ENCODE results near the gene CPT1B. TPM values are rescaled to one million over a fixed set of nuclear protein-coding genes. Genes with fewer than 3 reads are reported as not detected.

CPT1B gene
- total RNA-seq (2014; rRNA removed; shearing (Covaris generic)) (1.6 and 2.9 TPM in 2 replicates), polyA plus RNA-seq (2016; fragmentation: Nextera tagmentation; extraction: Ambion mirVana) (1.0 and 1.3 TPM in 2 replicates)

- TF ChIP-seq EZH2phosphoT487 (IDR thresholded peaks at IDR 0.05; ENCODE audit: insufficient read depth, low read depth), result no peak
- TF ChIP-seq EZH2 (IDR thresholded peaks at IDR 0.05; ENCODE audit: insufficient read depth, poor library complexity, severe bottlenecking), result no peak
- H3K27me3 ChIP-seq (replicated peaks; ENCODE audit: insufficient read depth), result no peaks in the 10 kb centered on the region
- H3K79me2 ChIP-seq (ENCODE audit: insufficient read depth), result peaks cover 10% of the 10 kb centered on the region
- DNase-seq, result peak; percentile 70
- H3K36me3 ChIP-seq (ENCODE audit: low read depth), result no peaks in the 10 kb centered on the region
- in situ Hi-C loops (cut with MboI), result no loop called here
- no peaks in the 10 kb centered on the region for H4K20me1 ChIP-seq (ENCODE audit: insufficient read depth)
- no peak within 1 kb of the TSS; the same call in 1 of the 2 replicates for H3K4me3 ChIP-seq
- 13 to 14% methylated on average over 30 to 47 of the region's 63 CpGs for WGBS, 2 experiments (ENCODE audit: low coverage in 1 of 2, low lambda C conversion rate in 2 of 2, missing lambda C conversion rate in 2 of 2)
- H3K9me2 ChIP-seq (ENCODE audit: insufficient read depth), result no peaks in the 10 kb centered on the region
- peak within 1 kb of the TSS; percentile 39; the same call in 1 of the 2 replicates for H3K9ac ChIP-seq
- peak within 1 kb of the TSS; percentile 51 for H3K4me2 ChIP-seq (ENCODE audit: unreplicated experiment)
- peaks cover 17% of the 10 kb centered on the region for H3K4me1 ChIP-seq (ENCODE audit: insufficient read depth)
- no peaks in the 10 kb centered on the region for H3K9me3 ChIP-seq (ENCODE audit: low read depth)
- H2AFZ ChIP-seq, result no peak within 1 kb of the TSS
- no peaks in the 10 kb centered on the region for H3F3A ChIP-seq (ENCODE audit: insufficient read depth)
- H3K27ac ChIP-seq, result peak within 1 kb of the TSS; percentile 26; the same call in 1 of the 2 replicates
These were observed at the start of gene CPT1B for GRCh38 chr22:50577987-50578775. TSS of gene CPT1B (minus strand) at chr22:50578427. CDS start at chr22:50577915, 512 bp downstream.

GRCh38 chr22:50626850-50627641 lies 48.8 kb upstream of the CPT1B start:
- Histone ChIP-seq H3F3A (ENCODE audit: insufficient read depth) (peaks cover 2% of the 10 kb centered on the region; the same call in 1 of the 2 replicates), H3K9me2 (ENCODE audit: insufficient read depth) (no peaks in the 10 kb centered on the region), H3K27ac (no peak overlapping the region), H3K36me3 (ENCODE audit: low read depth) (no peaks in the 10 kb centered on the region), H2AFZ (peak overlapping the region; percentile 73), H3K79me2 (ENCODE audit: insufficient read depth) (no peaks in the 10 kb centered on the region), H3K4me3 (peak overlapping the region; percentile 75), H3K4me2 (ENCODE audit: unreplicated experiment) (peak overlapping the region; percentile 80), H3K4me1 (ENCODE audit: insufficient read depth) (peaks cover 3% of the 10 kb centered on the region), H3K9ac (peak overlapping the region; percentile 70), H4K20me1 (ENCODE audit: insufficient read depth) (no peaks in the 10 kb centered on the region), H3K9me3 (ENCODE audit: low read depth) (no peaks in the 10 kb centered on the region), H3K27me3 (replicated peaks; ENCODE audit: insufficient read depth) (no peaks in the 10 kb centered on the region)
- in situ Hi-C loops (cut with MboI), result no loop called here
- no peak for DNase-seq
- 64 to 71% methylated on average over 31 to 42 of the region's 42 CpGs for WGBS, 2 experiments (ENCODE audit: low coverage in 1 of 2, low lambda C conversion rate in 2 of 2, missing lambda C conversion rate in 2 of 2)
- no peak for TF ChIP-seq EZH2phosphoT487 (IDR thresholded peaks at IDR 0.05; ENCODE audit: insufficient read depth, low read depth)
- TF ChIP-seq EZH2 (IDR thresholded peaks at IDR 0.05; ENCODE audit: insufficient read depth, poor library complexity, severe bottlenecking), result no peak

GRCh38 chr22:50626314-50626849 lies 48.2 kb upstream of the CPT1B start:
- peaks cover 7% of the 10 kb centered on the region; the same call in 1 of the 2 replicates for H3F3A ChIP-seq (ENCODE audit: insufficient read depth)
- no peaks in the 10 kb centered on the region for H3K36me3 ChIP-seq (ENCODE audit: low read depth)
- H3K4me1 ChIP-seq (ENCODE audit: insufficient read depth), result peaks cover 8% of the 10 kb centered on the region
- no peaks in the 10 kb centered on the region for H3K9me3 ChIP-seq (ENCODE audit: low read depth)
- H4K20me1 ChIP-seq (ENCODE audit: insufficient read depth), result no peaks in the 10 kb centered on the region
- 92 to 94% methylated on average over 12 of the region's 12 CpGs for WGBS, 2 experiments (ENCODE audit: low coverage in 1 of 2, low lambda C conversion rate in 2 of 2, missing lambda C conversion rate in 2 of 2)
- H2AFZ ChIP-seq, result no peak overlapping the region
- no peak overlapping the region for H3K4me2 ChIP-seq (ENCODE audit: unreplicated experiment)
- no peak overlapping the region for H3K27ac ChIP-seq
- no peaks in the 10 kb centered on the region for H3K27me3 ChIP-seq (replicated peaks; ENCODE audit: insufficient read depth)
- in situ Hi-C loops (cut with MboI), result no loop called here
- no peak overlapping the region for H3K4me3 ChIP-seq
- no peak for TF ChIP-seq EZH2phosphoT487 (IDR thresholded peaks at IDR 0.05; ENCODE audit: insufficient read depth, low read depth)
- TF ChIP-seq EZH2 (IDR thresholded peaks at IDR 0.05; ENCODE audit: insufficient read depth, poor library complexity, severe bottlenecking), result no peak
- no peak for DNase-seq
- H3K9ac ChIP-seq, result no peak overlapping the region
- no peaks in the 10 kb centered on the region for H3K9me2 ChIP-seq (ENCODE audit: insufficient read depth)
- H3K79me2 ChIP-seq (ENCODE audit: insufficient read depth), result no peaks in the 10 kb centered on the region
